ENCODE measurements around the gene RIT2. TPM values are rescaled to one million over a fixed set of nuclear protein-coding genes. Genes with fewer than 3 reads are reported as not detected.

Gene RIT2
- total RNA-seq, 1 experiment from 2014 or later, result not detected

Other genes starting within 250 kb of the RIT2 start
- not detected in 2 replicates for gene SYT4, start 161.8 kb upstream of the RIT2 start, total RNA-seq (2014; rRNA removed; shearing (Covaris generic))

Data from RPMI7951 (cell line).